B cell (primary cell): ENCODE data around the gene JAK1. TPM values are rescaled to one million over a fixed set of nuclear protein-coding genes. Genes with fewer than 3 reads are reported as not detected.

Source experiments
- ATAC-seq: fragments of 200-7000 bp; cut with Tn5 transposase; one replicate; pipeline ENCODE4 v1.10.0; 2021; ENCODE audit warnings: low read depth, mild to moderate bottlenecking, moderate number of reproducible peaks, moderate library complexity
- CTCF ChIA-PET: fragments of 350-600 bp; sonication (Branson Sonifier 250); formaldehyde crosslinking; loops from one replicate; lab custom pipeline; 2021; ENCODE audit warnings: antibody characterized with exemption, inconsistent platforms; lab: Charles Lee
- POLR2A ChIA-PET: fragments of 350-600 bp; sonication (Branson Sonifier 250); formaldehyde crosslinking; loops from one replicate; lab custom pipeline; 2021; ENCODE audit warnings: antibody characterized with exemption; lab: Charles Lee
- DNase-seq: peaks from one replicate; pipeline ENCODE4 v3.0.0; 2013
- H2AFZ ChIP-seq: 2 replicates; pipeline ENCODE4 v1.6.1; 2012; ENCODE audit warnings: mild to moderate bottlenecking, low read depth, low read length; ENCODE audit not compliant: insufficient read depth, poor library complexity, severe bottlenecking
- H3K27ac ChIP-seq, 2 donors: 1 replicate in 1 of 2; 2 replicates in 1 of 2; pipeline ENCODE4 v1.5.1; 2012 to 2013; ENCODE audit warnings: low read length in 2 of 2, mild to moderate bottlenecking in 2 of 2, moderate library complexity in 1 of 2
- H3K27me3 ChIP-seq, 4 experiments: fragments of 200-600 bp in 1 of 4; sonication (generic) in 1 of 4; replicated peaks in 1 of 4; 1 replicate in 2 of 4; 2 replicates in 2 of 4; pipeline versions ENCODE4 v1.6.1 to v1.7.0; 2013 to 2016; ENCODE audit warnings: low read length in 3 of 4, mild to moderate bottlenecking in 2 of 4, mixed read lengths in 1 of 4, moderate library complexity in 1 of 4; ENCODE audit not compliant: insufficient read depth in 4 of 4, control insufficient read depth in 3 of 4; ENCODE audit errors: control extremely low read depth in 1 of 4
- H3K36me3 ChIP-seq, 2 experiments: replicated peaks in 1 of 2; 1 replicate in 1 of 2; 2 replicates in 1 of 2; pipeline versions ENCODE4 v1.6.1 to v1.7.1; 2013; ENCODE audit warnings: low read length in 1 of 2; ENCODE audit not compliant: insufficient read depth in 2 of 2, control insufficient read depth in 1 of 2; ENCODE audit errors: control extremely low read depth in 1 of 2, extremely low read depth in 1 of 2
- H3K4me1 ChIP-seq, 2 donors: fragments of 200-600 bp in 1 of 2; sonication (generic) in 1 of 2; 1 replicate in 1 of 2; 2 replicates in 1 of 2; pipeline versions ENCODE4 v1.5.1 to v1.6.1; 2013 to 2017; ENCODE audit warnings: low read length in 2 of 2; ENCODE audit not compliant: control insufficient read depth in 2 of 2, insufficient read depth in 2 of 2
- H3K4me2 ChIP-seq: replicated peaks from 2 replicates; pipeline ENCODE3; 2012; ENCODE audit warnings: mild to moderate bottlenecking, low read depth, low read length; ENCODE audit not compliant: poor library complexity, severe bottlenecking
- H3K4me3 ChIP-seq, 5 experiments: fragments of 200-600 bp in 1 of 5; sonication (generic) in 1 of 5; 1 replicate in 3 of 5; 2 replicates in 2 of 5; pipeline versions ENCODE4 v1.5.1 to v1.7.0; 2011 to 2016; ENCODE audit warnings: low read length in 4 of 5, mild to moderate bottlenecking in 4 of 5, low read depth in 2 of 5, control low read depth in 1 of 5, moderate library complexity in 1 of 5; ENCODE audit not compliant: insufficient read depth in 1 of 5; ENCODE audit errors: control extremely low read depth in 1 of 5, extremely low read depth in 1 of 5
- H3K79me2 ChIP-seq: fragments of 200-600 bp; sonication (generic); one replicate; pipeline ENCODE4 v1.6.0; 2016; ENCODE audit warnings: low read length; ENCODE audit not compliant: control insufficient read depth, insufficient read depth
- H3K9ac ChIP-seq: fragments of 200-600 bp; sonication (generic); 2 replicates; pipeline ENCODE4 v1.6.1; 2017; ENCODE audit warnings: mild to moderate bottlenecking, low read length, moderate library complexity
- H3K9me3 ChIP-seq, 3 donors: one replicate each; pipeline versions ENCODE4 v1.6.1 to v1.7.1; 2013; ENCODE audit warnings: low read length in 2 of 3; ENCODE audit not compliant: control insufficient read depth in 2 of 3, insufficient read depth in 1 of 3; ENCODE audit errors: control extremely low read depth in 1 of 3
- H4K20me1 ChIP-seq: 2 replicates; pipeline ENCODE4 v1.6.0; 2012; ENCODE audit warnings: mild to moderate bottlenecking, low read length; ENCODE audit not compliant: insufficient read depth, control insufficient read depth, poor library complexity, severe bottlenecking
- H3K27ac Mint-ChIP-seq: one replicate; pipeline ENCODE4 v1.8.0; 2021; ENCODE audit warnings: mixed read lengths
- H3K27me3 Mint-ChIP-seq: one replicate; pipeline ENCODE4 v1.8.0; 2021; ENCODE audit warnings: mixed read lengths
- H3K4me1 Mint-ChIP-seq: one replicate; pipeline ENCODE4 v1.8.0; 2021; ENCODE audit warnings: mixed read lengths
- H3K4me3 Mint-ChIP-seq: one replicate; pipeline ENCODE4 v1.8.0; 2021; ENCODE audit warnings: mixed read lengths
- H3K9me3 Mint-ChIP-seq: one replicate; pipeline ENCODE4 v1.8.0; 2022; ENCODE audit warnings: mixed read lengths; ENCODE audit not compliant: insufficient read depth
- EZH2 ChIP-seq: IDR thresholded peaks from 2 replicates; pipeline ENCODE4 v1.6.1; 2012; ENCODE audit warnings: borderline replicate concordance, low read depth, mild to moderate bottlenecking, moderate library complexity, low read length; ENCODE audit not compliant: insufficient read depth, poor library complexity, severe bottlenecking
- WGBS: methylation state at CpG from one replicate; pipeline ENCODE4 v1.1.5; 2013; ENCODE audit warnings: missing lambda C conversion rate; ENCODE audit not compliant: insufficient coverage; 5-methylcytosine and 5-hydroxymethylcytosine counted together
- intact Hi-C: fragments of 100-400 bp; cut with micrococcal nuclease; formaldehyde crosslinking; loops from one replicate; pipeline ENCODE4 v1.10.0; 2022
- polyA plus RNA-seq: library from polyadenylated mRNA; depleted of rRNA; stranded (reverse); fragments of >200 nt; gene quantifications from 2 replicates; pipeline ENCODE4 v1.2.3, GENCODE V29; 2012
- total RNA-seq, 2 donors: library from RNA; stranded (reverse); fragments of 120-200 nt in 1 of 2; gene quantifications; 1 replicate in 1 of 2; 2 replicates in 1 of 2; pipeline versions ENCODE4 v1.2.3 to v1.2.4, GENCODE V29; 2013 to 2022
- TF ChIP-seq, protein P1 (sequence below): fragments of 200-600 bp; IDR thresholded peaks from one replicate; pipeline ENCODE4 v1.8.0; 2022; ENCODE audit warnings: antibody characterized with exemption, mild to moderate bottlenecking

JAK1 gene
- total and polyA plus RNA-seq, 2 donors (not counting 1 experiment from before 2014, with no cell fraction given): 99.0 to 244 TPM

DNA sequence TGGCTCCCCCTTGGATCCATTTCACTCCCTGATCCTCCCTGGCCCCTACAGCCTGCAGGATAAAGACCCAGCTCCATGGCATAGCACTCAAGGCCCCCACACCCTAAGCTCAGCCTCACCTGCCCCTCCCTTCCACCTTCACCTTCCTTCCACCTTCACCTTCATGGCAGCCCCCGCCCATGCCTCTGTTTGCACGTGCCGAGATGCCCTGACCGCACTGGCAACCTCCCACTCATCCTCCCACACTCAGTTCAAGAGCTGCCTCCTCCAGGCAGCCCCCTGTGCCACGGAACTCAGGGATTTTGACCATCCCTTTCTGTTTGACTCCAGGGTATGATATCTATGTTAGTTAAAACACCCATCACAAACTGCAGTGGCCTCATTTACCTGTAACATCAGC, 111.7 kb downstream of the JAK1 start:
- H3K27ac Mint-ChIP-seq: no peak overlapping the region
- no peak overlapping the region for H3K4me3 Mint-ChIP-seq
- no peaks in the 10 kb centered on the region for H3K27me3 Mint-ChIP-seq

GRCh38 chr1:64851664-64852063, 114.7 kb downstream of the JAK1 start:
- H3K4me2 ChIP-seq: no peak overlapping the region
- WGBS: 94% methylated on average over 4 of the region's 7 CpGs
- H3K9ac ChIP-seq: no peak overlapping the region
- H3K4me1 ChIP-seq: no peaks in the 10 kb centered on the region
- no peak overlapping the region for H3K4me3 ChIP-seq
- H3K36me3 ChIP-seq: peaks cover 4 to 89% of the 10 kb centered on the region in 2 experiments
- no peaks in the 10 kb centered on the region for H4K20me1 ChIP-seq
- ChIA-PET CTCF (interaction anchor here (1.1 kb wide), 1 partner anchor 10 kb away, joined by 3 read pairs; no protein-coding TSS in a partner anchor), POLR2A (no interaction called here)
- Mint-ChIP-seq H3K4me3 (no peak overlapping the region), H3K27ac (peak overlapping the region; percentile 67), H3K4me1 (peaks cover 9% of the 10 kb centered on the region), H3K9me3 (no peaks in the 10 kb centered on the region), H3K27me3 (no peaks in the 10 kb centered on the region)
- H3K27ac ChIP-seq: peak overlapping the region in 1 of 2 donors; percentile 32
- no peaks in the 10 kb centered on the region for H3K9me3 ChIP-seq
- H3K27me3 ChIP-seq: no peaks in the 10 kb centered on the region
- intact Hi-C loops: no loop called here
- TF ChIP-seq, protein P1, sequence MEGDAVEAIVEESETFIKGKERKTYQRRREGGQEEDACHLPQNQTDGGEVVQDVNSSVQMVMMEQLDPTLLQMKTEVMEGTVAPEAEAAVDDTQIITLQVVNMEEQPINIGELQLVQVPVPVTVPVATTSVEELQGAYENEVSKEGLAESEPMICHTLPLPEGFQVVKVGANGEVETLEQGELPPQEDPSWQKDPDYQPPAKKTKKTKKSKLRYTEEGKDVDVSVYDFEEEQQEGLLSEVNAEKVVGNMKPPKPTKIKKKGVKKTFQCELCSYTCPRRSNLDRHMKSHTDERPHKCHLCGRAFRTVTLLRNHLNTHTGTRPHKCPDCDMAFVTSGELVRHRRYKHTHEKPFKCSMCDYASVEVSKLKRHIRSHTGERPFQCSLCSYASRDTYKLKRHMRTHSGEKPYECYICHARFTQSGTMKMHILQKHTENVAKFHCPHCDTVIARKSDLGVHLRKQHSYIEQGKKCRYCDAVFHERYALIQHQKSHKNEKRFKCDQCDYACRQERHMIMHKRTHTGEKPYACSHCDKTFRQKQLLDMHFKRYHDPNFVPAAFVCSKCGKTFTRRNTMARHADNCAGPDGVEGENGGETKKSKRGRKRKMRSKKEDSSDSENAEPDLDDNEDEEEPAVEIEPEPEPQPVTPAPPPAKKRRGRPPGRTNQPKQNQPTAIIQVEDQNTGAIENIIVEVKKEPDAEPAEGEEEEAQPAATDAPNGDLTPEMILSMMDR: no peak
- TF ChIP-seq EZH2: no peak
- no peak for ATAC-seq
- no peak overlapping the region for H2AFZ ChIP-seq
- H3K79me2 ChIP-seq: peaks cover 6% of the 10 kb centered on the region
- no peak for DNase-seq

More for the DNA sequence above, 111.7 kb downstream of the JAK1 start:
- Histone ChIP-seq H3K9ac (no peak overlapping the region), H3K4me1 (no peaks in the 10 kb centered on the region), H3K9me3 (no peaks in the 10 kb centered on the region), H3K79me2 (peaks cover 6% of the 10 kb centered on the region), H2AFZ (no peak overlapping the region), H3K36me3 (peaks cover 2 to 93% of the 10 kb centered on the region in 2 experiments), H3K27me3 (no peaks in the 10 kb centered on the region), H4K20me1 (no peaks in the 10 kb centered on the region), H3K27ac (no peak overlapping the region), H3K4me3 (no peak overlapping the region), H3K4me2 (no peak overlapping the region)
- TF ChIP-seq, protein P1: no peak
- no peak for TF ChIP-seq EZH2
- peaks cover 12% of the 10 kb centered on the region for H3K4me1 Mint-ChIP-seq
- no peak for DNase-seq
- ATAC-seq: no peak
- POLR2A ChIA-PET: no interaction called here
- intact Hi-C loops: no loop called here
- CTCF ChIA-PET: no interaction called here
- H3K9me3 Mint-ChIP-seq: no peaks in the 10 kb centered on the region
- WGBS: 100% methylated on average over 5 of the region's 5 CpGs
